Activated CD4-positive, alpha-beta memory T cell treated with anti-CD3 and anti-CD28 coated beads, Interleukin-2, amount 10 ng/mL, durations not matched to agents 7 days and 5 days (primary cell): ENCODE results near the gene ZNF841. TPM values are rescaled to one million over a fixed set of nuclear protein-coding genes. Genes with fewer than 3 reads are reported as not detected.
"Not testable (repeated sequence)": the region's sequence is repeated elsewhere in the genome, so short reads cannot be mapped to it uniquely, and the experiment has no call there.

Experiments used
- CTCF ChIA-PET: fragments of 350-600 bp; sonication (Branson Sonifier 250); formaldehyde crosslinking; loops from one replicate; lab custom pipeline; 2021; ENCODE audit warnings: antibody characterized with exemption, inconsistent platforms; lab: Charles Lee
- POLR2A ChIA-PET: fragments of 350-600 bp; sonication (Branson Sonifier 250); formaldehyde crosslinking; loops from one replicate; lab custom pipeline; 2021; ENCODE audit warnings: antibody characterized with exemption; lab: Charles Lee
- DNase-seq: peaks from one replicate; pipeline ENCODE4 v3.0.0-alpha.2; 2020
- H3K27ac Mint-ChIP-seq: one replicate; pipeline ENCODE4 v1.8.0; 2021; ENCODE audit warnings: mild to moderate bottlenecking, mixed read lengths
- H3K27me3 Mint-ChIP-seq: one replicate; pipeline ENCODE4 v1.8.0; 2021; ENCODE audit warnings: mixed read lengths
- H3K36me3 Mint-ChIP-seq: one replicate; pipeline ENCODE4 v1.8.0; 2021; ENCODE audit warnings: low read depth, mixed read lengths
- H3K4me1 Mint-ChIP-seq: one replicate; pipeline ENCODE4 v1.8.0; 2021; ENCODE audit warnings: mixed read lengths
- H3K4me3 Mint-ChIP-seq: one replicate; pipeline ENCODE4 v1.8.0; 2021; ENCODE audit warnings: mild to moderate bottlenecking, mixed read lengths
- H3K9me3 Mint-ChIP-seq: one replicate; pipeline ENCODE4 v1.8.0; 2021; ENCODE audit warnings: mixed read lengths
- total RNA-seq, 2 experiments: library from RNA; stranded (reverse); gene quantifications; one replicate each; pipeline ENCODE4 v1.2.3, GENCODE V29; 2021

The ZNF841 gene
- total RNA-seq, 2 experiments from 2014 or later: 26.7 to 28.5 TPM

- Mint-ChIP-seq H3K27ac (peak within 1 kb of the TSS; percentile 95), H3K36me3 (peaks cover 81% of the 10 kb centered on the region), H3K4me1 (peaks cover 17% of the 10 kb centered on the region), H3K27me3 (no peaks in the 10 kb centered on the region), H3K4me3 (peak within 1 kb of the TSS; percentile 88), H3K9me3 (peaks cover 52% of the 10 kb centered on the region)
- ChIA-PET POLR2A (interaction anchor here (0.6 to 2.2 kb wide), 10 partner anchors 13 to 654 kb away, joined by 3 to 37 read pairs (median 4); partner anchors contain the start of genes ZNF350, ZNF614, ZNF615 and ZNF616), CTCF (no interaction called here)
- DNase-seq: peak; percentile 85
Observed at GRCh38 chr19:52048555-52049501, 46.7 kb downstream of the ZNF841 start, which contains the start of gene ZNF432. ZNF432 (minus strand) TSS chr19:52048838; CDS start chr19:52046868, 1,970 bp downstream.

DNA sequence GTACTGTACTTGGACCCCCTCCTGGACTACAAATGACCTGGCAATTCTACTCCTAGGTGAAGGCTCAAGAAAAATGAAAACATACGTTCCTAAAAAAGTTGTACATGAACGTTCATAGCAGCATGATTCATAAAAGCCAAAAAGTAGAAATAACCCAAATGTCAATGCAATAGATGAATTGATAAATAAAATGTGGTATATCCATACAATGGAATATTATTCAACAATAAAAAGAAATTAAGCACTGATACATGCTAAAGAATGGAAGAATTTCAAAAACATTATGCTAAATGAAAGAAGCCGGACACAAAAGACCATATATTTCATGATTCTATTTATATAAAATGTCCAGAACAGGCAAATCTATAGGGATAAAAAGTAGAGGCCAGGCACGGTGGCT lies 56.4 kb downstream of the ZNF841 start:
- Mint-ChIP-seq H3K27ac (no peak overlapping the region), H3K36me3 (peaks cover 95% of the 10 kb centered on the region), H3K4me3 (no peak overlapping the region), H3K9me3 (peaks cover 60% of the 10 kb centered on the region), H3K4me1 (no peaks in the 10 kb centered on the region), H3K27me3 (no peaks in the 10 kb centered on the region)
- no peak for DNase-seq
- ChIA-PET CTCF (no interaction called here), POLR2A (no interaction called here)

- H3K27ac Mint-ChIP-seq: no peak overlapping the region
- CTCF ChIA-PET: no interaction called here
- no peaks in the 10 kb centered on the region for H3K27me3 Mint-ChIP-seq
- no peak for DNase-seq
- peaks cover 1% of the 10 kb centered on the region for H3K4me1 Mint-ChIP-seq
- POLR2A ChIA-PET: no interaction called here
- peaks cover 70% of the 10 kb centered on the region for H3K9me3 Mint-ChIP-seq
- peaks cover 80% of the 10 kb centered on the region for H3K36me3 Mint-ChIP-seq
- no peak overlapping the region for H3K4me3 Mint-ChIP-seq
Observed at GRCh38 chr19:52034051-52034728, 61.4 kb downstream of the ZNF841 start.

GRCh38 chr19:52028780-52029123 lies 66.8 kb downstream of the ZNF841 start:
- H3K9me3 Mint-ChIP-seq: peaks cover 58% of the 10 kb centered on the region
- peak overlapping the region; percentile 89 for H3K4me3 Mint-ChIP-seq
- ChIA-PET CTCF (no interaction called here), POLR2A (interaction anchor here (0.9 to 2.9 kb wide), 7 partner anchors 9 to 161 kb away, joined by 3 to 37 read pairs (median 4); partner anchors contain the start of genes PPP2R1A, ZNF432 and ZNF615)
- DNase-seq: no peak
- peaks cover 25% of the 10 kb centered on the region for H3K4me1 Mint-ChIP-seq
- peaks cover 75% of the 10 kb centered on the region for H3K36me3 Mint-ChIP-seq
- H3K27me3 Mint-ChIP-seq: no peaks in the 10 kb centered on the region
- H3K27ac Mint-ChIP-seq: peak overlapping the region; percentile 97

- CTCF ChIA-PET: no interaction called here
Observed at GRCh38 chr19:52028027-52028779, 67.4 kb downstream of the ZNF841 start, which contains the start of gene ZNF614. ZNF614 (minus strand) TSS chr19:52028379; CDS start chr19:52025745, 2,634 bp downstream.

DNA sequence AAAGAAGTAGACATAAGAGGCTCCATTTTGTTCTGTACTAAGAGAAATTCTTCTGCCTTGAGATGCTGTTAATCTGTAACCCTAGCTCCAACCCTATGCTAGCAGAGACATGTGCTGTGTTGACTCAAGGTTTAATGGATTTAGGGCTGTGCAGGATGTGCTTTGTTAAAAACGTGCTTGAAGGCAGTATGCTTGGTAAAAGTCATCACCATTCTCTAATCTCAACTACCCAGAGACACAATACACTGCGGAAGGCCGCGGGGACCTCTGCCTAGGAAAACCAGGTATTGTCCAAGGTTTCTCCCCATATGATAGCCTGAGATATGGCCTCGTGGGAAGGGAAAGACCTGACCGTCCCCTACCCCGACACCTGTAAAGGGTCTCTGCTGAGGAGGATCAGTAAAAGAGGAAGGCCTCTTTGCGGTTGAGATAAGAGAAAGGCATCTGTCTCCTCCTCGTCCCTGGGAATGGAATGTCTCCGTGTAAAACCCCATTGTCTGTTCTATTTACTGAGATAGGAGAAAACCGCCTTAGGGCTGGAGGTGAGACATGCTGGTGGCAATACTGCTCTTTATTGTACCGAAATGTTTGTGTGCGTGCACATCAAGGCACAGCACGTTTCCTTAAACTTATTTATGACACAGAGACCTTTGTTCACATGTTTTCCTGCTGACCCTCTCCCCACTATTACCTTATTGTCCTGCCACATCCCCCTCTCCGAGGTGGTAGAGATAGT lies 69.1 kb downstream of the ZNF841 start:
- H3K27ac Mint-ChIP-seq, CTCF ChIA-PET, H3K27me3 Mint-ChIP-seq, DNase-seq: not testable (repeated sequence)
- Mint-ChIP-seq H3K9me3 (peaks cover 60% of the 10 kb centered on the region), H3K4me1 (peaks cover 25% of the 10 kb centered on the region), H3K36me3 (peaks cover 83% of the 10 kb centered on the region), H3K4me3 (peak overlapping the region; percentile 89)
- POLR2A ChIA-PET: interaction anchor here (2.9 kb wide), 1 partner anchor 22 kb away, joined by 37 read pairs; the partner anchor contains the start of gene ZNF432

More at GRCh38 chr19:52028027-52028779, 67.4 kb downstream of the ZNF841 start, which contains the start of gene ZNF614:
- peak; percentile 88 for DNase-seq
- peaks cover 75% of the 10 kb centered on the region for H3K36me3 Mint-ChIP-seq
- peaks cover 25% of the 10 kb centered on the region for H3K4me1 Mint-ChIP-seq
- no peaks in the 10 kb centered on the region for H3K27me3 Mint-ChIP-seq
- H3K27ac Mint-ChIP-seq: peak within 1 kb of the TSS; percentile 97
- POLR2A ChIA-PET: interaction anchor here (0.9 to 2.9 kb wide), 7 partner anchors 8 to 161 kb away, joined by 3 to 37 read pairs (median 4); partner anchors contain the start of genes PPP2R1A, ZNF432 and ZNF615
- peaks cover 57% of the 10 kb centered on the region for H3K9me3 Mint-ChIP-seq
- peak within 1 kb of the TSS; percentile 89 for H3K4me3 Mint-ChIP-seq

DNA sequence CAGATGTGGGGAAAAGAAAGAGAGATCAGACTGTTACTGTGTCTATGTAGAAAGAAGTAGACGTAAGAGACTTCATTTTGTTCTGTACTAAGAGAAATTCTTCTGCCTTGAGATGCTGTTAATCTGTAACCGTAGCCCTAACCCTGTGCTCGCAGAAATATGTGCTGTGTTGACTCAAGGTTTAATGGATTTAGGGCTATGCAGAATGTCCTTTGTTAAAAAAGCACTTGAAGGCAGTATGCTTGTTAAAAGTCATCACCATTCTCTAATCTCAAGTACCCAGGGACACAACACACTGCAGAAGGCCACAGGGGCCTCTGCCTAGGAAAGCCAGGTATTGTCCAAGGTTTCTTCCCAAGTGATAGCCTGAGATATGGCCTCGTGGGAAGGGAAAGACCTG lies 71.1 kb downstream of the ZNF841 start:
- DNase-seq, H3K27ac Mint-ChIP-seq, H3K27me3 Mint-ChIP-seq, H3K4me3 Mint-ChIP-seq, CTCF ChIA-PET, POLR2A ChIA-PET: not testable (repeated sequence)
- peaks cover 25% of the 10 kb centered on the region for H3K4me1 Mint-ChIP-seq
- H3K36me3 Mint-ChIP-seq: peaks cover 87% of the 10 kb centered on the region
- H3K9me3 Mint-ChIP-seq: peaks cover 64% of the 10 kb centered on the region

DNA sequence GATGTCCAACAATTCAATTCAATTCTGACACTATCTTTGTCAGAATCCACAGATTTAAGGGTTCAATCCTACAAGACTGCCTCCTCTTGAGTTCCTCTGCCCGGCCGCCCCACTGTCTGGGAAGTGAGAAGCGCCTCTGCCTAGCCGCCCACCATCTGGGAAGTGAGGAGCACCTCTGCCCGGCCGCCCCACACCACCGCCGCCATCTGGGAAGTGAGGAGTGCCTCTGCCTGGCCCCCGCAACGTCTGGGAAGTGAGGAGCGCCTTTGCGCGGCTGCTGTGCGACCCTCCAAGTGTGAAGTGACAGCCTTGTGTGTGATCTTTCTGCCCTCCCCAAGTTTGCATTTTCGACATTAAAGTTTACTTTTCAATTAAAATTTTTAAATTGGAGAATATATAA lies 73.4 kb downstream of the ZNF841 start:
- POLR2A ChIA-PET: no interaction called here

DNA sequence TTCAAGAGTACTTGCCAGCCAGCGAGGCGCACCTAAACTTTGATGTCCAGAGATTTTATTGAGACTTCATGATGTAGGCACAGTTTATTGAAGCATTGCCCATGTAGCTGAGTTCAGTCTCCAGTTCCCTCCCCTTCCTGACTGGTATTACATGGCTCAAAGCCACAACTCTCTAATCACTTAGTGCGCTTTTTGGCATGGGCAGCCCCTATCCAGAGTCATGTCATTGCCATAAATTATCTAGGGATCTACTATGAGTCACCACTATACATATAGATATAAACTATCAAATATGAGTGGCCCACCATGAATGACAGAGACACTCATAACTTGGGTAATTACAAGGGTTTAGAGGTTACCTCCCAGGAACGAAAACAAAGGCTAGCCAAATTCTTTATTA lies 75.1 kb downstream of the ZNF841 start:
- H3K4me1 Mint-ChIP-seq: no peaks in the 10 kb centered on the region

More for the DNA sequence above, 73.4 kb downstream of the ZNF841 start:
- no peak overlapping the region for H3K27ac Mint-ChIP-seq
- CTCF ChIA-PET: no interaction called here
- H3K4me3 Mint-ChIP-seq: no peak overlapping the region
- peaks cover 75% of the 10 kb centered on the region for H3K9me3 Mint-ChIP-seq
- DNase-seq: no peak
- H3K36me3 Mint-ChIP-seq: peaks cover 95% of the 10 kb centered on the region
- peaks cover 9% of the 10 kb centered on the region for H3K4me1 Mint-ChIP-seq
- H3K27me3 Mint-ChIP-seq: no peaks in the 10 kb centered on the region

More for the DNA sequence above, 75.1 kb downstream of the ZNF841 start:
- ChIA-PET CTCF (no interaction called here), POLR2A (interaction anchor here (1.2 to 1.3 kb wide), 2 partner anchors 8 to 12 kb away, joined by 3 to 4 read pairs; partner anchors contain the start of genes ZNF614 and ZNF615)
- peaks cover 95% of the 10 kb centered on the region for H3K36me3 Mint-ChIP-seq
- no peak overlapping the region for H3K4me3 Mint-ChIP-seq
- no peak overlapping the region for H3K27ac Mint-ChIP-seq
- H3K27me3 Mint-ChIP-seq: no peaks in the 10 kb centered on the region
- no peak for DNase-seq
- H3K9me3 Mint-ChIP-seq: peaks cover 75% of the 10 kb centered on the region
